Activated naive CD4-positive, alpha-beta T cell treated with anti-CD3 and anti-CD28 coated beads, Interleukin-2, amount 10 ng/mL, durations not matched to agents 7 days and 5 days (primary cell): ENCODE results near the gene NXPH4.

Experiments used
- CTCF ChIA-PET: fragments of 350-600 bp; sonication (Branson Sonifier 250); formaldehyde crosslinking; loops from one replicate; lab custom pipeline; 2021; ENCODE audit warnings: antibody characterized with exemption; lab: Charles Lee
- DNase-seq: peaks from one replicate; pipeline ENCODE4 v3.0.0-alpha.2; 2020
- H3K27ac Mint-ChIP-seq: one replicate; pipeline ENCODE4 v1.8.0; 2021; ENCODE audit warnings: mild to moderate bottlenecking, moderate library complexity, mixed read lengths
- H3K27me3 Mint-ChIP-seq: one replicate; pipeline ENCODE4 v1.8.0; 2021; ENCODE audit warnings: mild to moderate bottlenecking, mixed read lengths
- H3K36me3 Mint-ChIP-seq: one replicate; pipeline ENCODE4 v1.8.0; 2021; ENCODE audit warnings: mixed read lengths
- H3K4me1 Mint-ChIP-seq: one replicate; pipeline ENCODE4 v1.8.0; 2021; ENCODE audit warnings: mixed read lengths
- H3K4me3 Mint-ChIP-seq: one replicate; pipeline ENCODE4 v1.8.0; 2021; ENCODE audit warnings: mild to moderate bottlenecking, moderate library complexity, mixed read lengths
- H3K9me3 Mint-ChIP-seq: one replicate; pipeline ENCODE4 v1.8.0; 2021; ENCODE audit warnings: mixed read lengths

NXPH4 gene

DNA sequence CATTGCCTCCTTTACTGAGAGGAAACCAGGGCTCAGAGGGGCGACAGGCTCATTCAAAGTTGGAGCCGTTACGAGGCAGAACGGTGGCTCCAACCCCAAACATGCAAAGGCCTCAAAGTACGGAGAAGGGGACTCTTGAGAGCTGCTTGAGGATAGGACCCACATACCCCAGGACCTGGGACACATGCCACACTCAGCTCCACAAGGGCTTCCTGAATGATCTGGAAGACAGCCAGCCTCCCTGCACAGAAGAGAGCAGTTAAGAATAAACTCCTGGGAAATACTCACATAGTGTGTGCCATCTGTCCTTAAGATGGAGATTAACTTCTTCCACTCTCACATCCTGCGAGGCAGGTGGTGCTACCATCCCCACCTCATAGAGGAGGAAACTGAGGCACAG is 26.6 kb upstream of the NXPH4 start:
- H3K36me3 Mint-ChIP-seq: no peaks in the 10 kb centered on the region
- H3K27me3 Mint-ChIP-seq: peaks cover 3% of the 10 kb centered on the region
- no peaks in the 10 kb centered on the region for H3K4me1 Mint-ChIP-seq
- H3K4me3 Mint-ChIP-seq: no peak overlapping the region
- DNase-seq: no peak
- CTCF ChIA-PET: interaction anchor here (4.8 to 12.5 kb wide), 2 partner anchors 24 to 64 kb away, joined by 16 to 151 read pairs; partner anchors contain the start of gene LRP1
- no peak overlapping the region for H3K27ac Mint-ChIP-seq
- peaks cover 2% of the 10 kb centered on the region for H3K9me3 Mint-ChIP-seq

DNA sequence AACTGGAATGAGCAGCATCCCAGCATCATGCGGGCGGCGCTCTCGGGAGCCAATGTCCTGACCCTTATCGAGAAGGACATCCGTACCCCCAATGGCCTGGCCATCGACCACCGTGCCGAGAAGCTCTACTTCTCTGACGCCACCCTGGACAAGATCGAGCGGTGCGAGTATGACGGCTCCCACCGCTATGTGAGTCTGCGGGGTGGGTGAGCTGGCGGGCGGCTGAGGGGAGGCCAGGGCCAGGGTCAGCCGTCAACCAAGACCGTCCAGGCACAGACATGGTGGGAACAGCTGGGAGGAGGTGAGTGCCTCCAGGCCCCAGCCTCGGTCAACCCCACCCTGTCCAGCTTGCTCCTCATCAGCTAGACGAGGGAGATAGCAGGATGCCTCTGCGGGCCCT is 25.8 kb upstream of the NXPH4 start:
- peaks cover 2% of the 10 kb centered on the region for H3K9me3 Mint-ChIP-seq
- peaks cover 6% of the 10 kb centered on the region for H3K27me3 Mint-ChIP-seq
- H3K36me3 Mint-ChIP-seq: no peaks in the 10 kb centered on the region
- no peak for DNase-seq
- H3K4me1 Mint-ChIP-seq: no peaks in the 10 kb centered on the region
- CTCF ChIA-PET: interaction anchor here (4.8 kb wide), 1 partner anchor 23 kb away, joined by 16 read pairs; no protein-coding TSS in a partner anchor
- no peak overlapping the region for H3K27ac Mint-ChIP-seq
- H3K4me3 Mint-ChIP-seq: no peak overlapping the region

DNA sequence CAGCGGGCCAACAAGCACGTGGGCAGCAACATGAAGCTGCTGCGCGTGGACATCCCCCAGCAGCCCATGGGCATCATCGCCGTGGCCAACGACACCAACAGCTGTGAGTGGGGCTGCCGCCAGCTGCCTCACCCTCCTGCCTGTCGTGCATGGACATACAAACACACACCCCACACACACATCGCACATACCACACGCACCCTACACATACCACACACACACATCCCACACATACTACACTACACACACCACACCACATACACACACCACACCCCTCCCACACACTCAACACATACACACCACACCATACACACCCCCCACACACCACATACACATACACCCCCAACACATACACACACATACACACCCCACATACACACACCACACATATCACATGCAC is 25.2 kb upstream of the NXPH4 start:
- DNase-seq: no peak
- CTCF ChIA-PET: interaction anchor here (4.8 kb wide), 1 partner anchor 23 kb away, joined by 16 read pairs; no protein-coding TSS in a partner anchor
- Mint-ChIP-seq H3K9me3 (peaks cover 2% of the 10 kb centered on the region), H3K27ac (no peak overlapping the region), H3K27me3 (peaks cover 6% of the 10 kb centered on the region), H3K4me1 (no peaks in the 10 kb centered on the region), H3K4me3 (no peak overlapping the region), H3K36me3 (no peaks in the 10 kb centered on the region)

- H3K36me3 Mint-ChIP-seq: no peaks in the 10 kb centered on the region
- DNase-seq: no peak
- H3K27me3 Mint-ChIP-seq: peaks cover 6% of the 10 kb centered on the region
- peaks cover 2% of the 10 kb centered on the region for H3K9me3 Mint-ChIP-seq
- CTCF ChIA-PET: interaction anchor here (1.1 kb wide), 1 partner anchor 8 kb away, joined by 3 read pairs; no protein-coding TSS in a partner anchor
- no peak overlapping the region for H3K27ac Mint-ChIP-seq
- H3K4me3 Mint-ChIP-seq: no peak overlapping the region
- H3K4me1 Mint-ChIP-seq: no peaks in the 10 kb centered on the region
These were observed 23.7 kb upstream of the NXPH4 start for GRCh38 chr12:57192920-57193319.

DNA sequence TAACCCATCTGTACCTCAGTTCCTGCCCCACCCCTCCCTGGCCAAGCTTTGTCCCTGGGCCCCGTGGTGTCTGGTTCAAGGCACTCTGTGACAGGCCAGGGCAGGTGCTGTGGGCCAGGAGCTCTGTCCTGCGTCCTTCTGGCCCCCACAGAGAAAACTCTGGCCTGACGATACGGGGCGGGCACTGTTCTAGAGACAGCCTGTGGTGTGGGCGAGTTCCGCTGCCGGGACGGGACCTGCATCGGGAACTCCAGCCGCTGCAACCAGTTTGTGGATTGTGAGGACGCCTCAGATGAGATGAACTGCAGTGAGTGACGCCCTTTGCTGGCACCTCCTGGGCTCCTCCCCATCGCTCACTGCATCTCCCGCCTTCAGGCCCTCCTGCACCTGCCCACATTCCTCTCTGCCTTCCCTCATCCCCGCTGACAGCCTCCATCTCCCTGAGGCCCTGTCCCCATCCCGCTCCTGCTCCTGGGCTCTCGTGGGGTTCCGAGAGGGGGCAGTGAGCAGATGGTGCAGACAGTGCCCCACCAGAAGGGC is 22.8 kb upstream of the NXPH4 start:
- Mint-ChIP-seq H3K27ac (no peak overlapping the region), H3K9me3 (peaks cover 2% of the 10 kb centered on the region), H3K36me3 (no peaks in the 10 kb centered on the region), H3K27me3 (peaks cover 6% of the 10 kb centered on the region), H3K4me1 (no peaks in the 10 kb centered on the region), H3K4me3 (no peak overlapping the region)
- DNase-seq: no peak
- CTCF ChIA-PET: interaction anchor here (1.1 kb wide), 1 partner anchor 9 kb away, joined by 3 read pairs; no protein-coding TSS in a partner anchor

- Mint-ChIP-seq H3K9me3 (peaks cover 2% of the 10 kb centered on the region), H3K4me3 (no peak overlapping the region), H3K27me3 (peaks cover 6% of the 10 kb centered on the region), H3K27ac (no peak overlapping the region), H3K36me3 (no peaks in the 10 kb centered on the region), H3K4me1 (no peaks in the 10 kb centered on the region)
- DNase-seq: no peak
- CTCF ChIA-PET: no interaction called here
These were observed 22.3 kb upstream of the NXPH4 start for GRCh38 chr12:57194253-57194652.

DNA sequence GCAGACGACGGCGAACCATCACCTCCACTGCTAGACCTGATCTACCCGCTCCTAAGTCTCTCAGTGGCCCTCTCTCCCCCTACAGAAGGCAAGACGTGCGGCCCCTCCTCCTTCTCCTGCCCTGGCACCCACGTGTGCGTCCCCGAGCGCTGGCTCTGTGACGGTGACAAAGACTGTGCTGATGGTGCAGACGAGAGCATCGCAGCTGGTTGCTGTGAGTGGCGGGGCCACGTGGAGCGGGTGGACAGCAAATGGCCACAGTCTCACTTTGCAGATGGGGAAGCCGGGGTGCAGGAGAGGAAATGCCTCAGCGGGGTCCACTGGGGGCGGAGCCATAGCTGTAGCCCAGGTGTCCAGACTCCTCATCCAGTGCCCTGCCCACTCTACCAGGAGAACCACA is 21.4 kb upstream of the NXPH4 start:
- H3K27me3 Mint-ChIP-seq: peaks cover 6% of the 10 kb centered on the region
- no peaks in the 10 kb centered on the region for H3K4me1 Mint-ChIP-seq
- H3K27ac Mint-ChIP-seq: no peak overlapping the region
- H3K36me3 Mint-ChIP-seq: no peaks in the 10 kb centered on the region
- H3K9me3 Mint-ChIP-seq: peaks cover 2% of the 10 kb centered on the region
- CTCF ChIA-PET: no interaction called here
- no peak overlapping the region for H3K4me3 Mint-ChIP-seq
- DNase-seq: no peak

GRCh38 chr12:57195611-57196371 is 20.8 kb upstream of the NXPH4 start:
- Mint-ChIP-seq H3K27me3 (peaks cover 6% of the 10 kb centered on the region), H3K4me1 (no peaks in the 10 kb centered on the region), H3K36me3 (no peaks in the 10 kb centered on the region), H3K9me3 (peaks cover 2% of the 10 kb centered on the region), H3K27ac (no peak overlapping the region), H3K4me3 (no peak overlapping the region)
- CTCF ChIA-PET: no interaction called here
- DNase-seq: no peak

DNA sequence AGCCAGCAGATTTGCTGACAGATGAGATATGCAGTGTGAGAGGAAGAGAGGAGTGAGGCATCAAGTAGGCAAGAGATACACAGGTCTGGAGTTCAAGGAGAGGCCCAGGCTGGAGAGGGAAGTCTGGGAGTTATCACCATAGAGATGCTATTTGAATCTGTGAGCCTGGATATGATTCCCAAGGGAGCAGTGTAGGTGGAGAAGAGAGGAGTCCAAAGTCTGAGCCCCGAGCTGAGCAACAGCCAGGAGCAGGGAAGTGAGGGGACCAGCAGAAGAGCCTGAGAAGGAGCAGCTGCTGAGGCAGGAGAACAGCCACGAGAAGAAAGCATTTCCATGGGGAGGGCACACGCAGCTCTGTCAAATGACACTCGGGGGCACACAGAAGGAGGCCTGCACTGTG is 20.2 kb upstream of the NXPH4 start:
- Mint-ChIP-seq H3K27ac (no peak overlapping the region), H3K27me3 (peaks cover 6% of the 10 kb centered on the region), H3K36me3 (no peaks in the 10 kb centered on the region), H3K9me3 (peaks cover 2% of the 10 kb centered on the region), H3K4me3 (no peak overlapping the region), H3K4me1 (no peaks in the 10 kb centered on the region)
- CTCF ChIA-PET: no interaction called here
- no peak for DNase-seq

- Mint-ChIP-seq H3K9me3 (no peaks in the 10 kb centered on the region), H3K27me3 (peaks cover 6% of the 10 kb centered on the region), H3K4me3 (no peak overlapping the region), H3K36me3 (no peaks in the 10 kb centered on the region), H3K4me1 (no peaks in the 10 kb centered on the region), H3K27ac (no peak overlapping the region)
- CTCF ChIA-PET: interaction anchor here (0.9 kb wide), 1 partner anchor 16 kb away, joined by 3 read pairs; no protein-coding TSS in a partner anchor
- DNase-seq: no peak
These were observed 19.6 kb upstream of the NXPH4 start for GRCh38 chr12:57196956-57197355.

DNA sequence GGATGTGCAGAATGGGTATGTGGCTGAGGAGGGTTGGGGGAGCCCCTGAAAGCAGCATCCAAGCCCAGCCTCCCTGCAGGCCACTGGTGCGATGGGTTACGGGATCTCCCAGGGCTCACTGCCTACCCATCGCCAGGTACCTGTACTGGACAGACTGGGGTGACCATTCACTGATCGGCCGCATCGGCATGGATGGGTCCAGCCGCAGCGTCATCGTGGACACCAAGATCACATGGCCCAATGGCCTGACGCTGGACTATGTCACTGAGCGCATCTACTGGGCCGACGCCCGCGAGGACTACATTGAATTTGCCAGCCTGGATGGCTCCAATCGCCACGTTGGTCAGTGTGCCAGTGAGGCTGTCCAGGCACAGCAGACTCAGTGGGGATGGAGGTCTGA is 18.3 kb upstream of the NXPH4 start:
- CTCF ChIA-PET: no interaction called here
- H3K4me1 Mint-ChIP-seq: no peaks in the 10 kb centered on the region
- DNase-seq: no peak
- H3K9me3 Mint-ChIP-seq: no peaks in the 10 kb centered on the region
- no peaks in the 10 kb centered on the region for H3K36me3 Mint-ChIP-seq
- no peak overlapping the region for H3K4me3 Mint-ChIP-seq
- H3K27ac Mint-ChIP-seq: no peak overlapping the region
- peaks cover 6% of the 10 kb centered on the region for H3K27me3 Mint-ChIP-seq

GRCh38 chr12:57199191-57199590 is 17.4 kb upstream of the NXPH4 start:
- no peaks in the 10 kb centered on the region for H3K9me3 Mint-ChIP-seq
- no peak for DNase-seq
- H3K36me3 Mint-ChIP-seq: no peaks in the 10 kb centered on the region
- CTCF ChIA-PET: no interaction called here
- peaks cover 6% of the 10 kb centered on the region for H3K27me3 Mint-ChIP-seq
- H3K4me3 Mint-ChIP-seq: no peak overlapping the region
- H3K27ac Mint-ChIP-seq: no peak overlapping the region
- H3K4me1 Mint-ChIP-seq: no peaks in the 10 kb centered on the region

DNA sequence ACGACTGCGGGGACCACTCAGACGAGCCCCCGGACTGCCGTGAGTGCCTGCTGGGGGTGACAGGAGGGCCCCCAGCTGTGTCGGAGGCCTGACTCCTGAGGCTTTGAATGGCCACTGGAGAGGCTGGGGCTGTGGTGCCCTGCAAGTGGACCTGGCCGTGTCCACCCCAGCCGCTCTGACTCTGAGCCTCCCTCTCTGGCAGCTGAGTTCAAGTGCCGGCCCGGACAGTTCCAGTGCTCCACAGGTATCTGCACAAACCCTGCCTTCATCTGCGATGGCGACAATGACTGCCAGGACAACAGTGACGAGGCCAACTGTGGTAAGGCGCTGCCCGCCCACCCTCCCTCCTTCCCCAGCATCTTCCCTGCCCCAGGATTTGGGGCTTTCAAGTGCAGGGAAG is 16.1 kb upstream of the NXPH4 start:
- CTCF ChIA-PET: no interaction called here
- no peak for DNase-seq
- Mint-ChIP-seq H3K27ac (no peak overlapping the region), H3K36me3 (no peaks in the 10 kb centered on the region), H3K4me1 (no peaks in the 10 kb centered on the region), H3K27me3 (no peaks in the 10 kb centered on the region), H3K9me3 (no peaks in the 10 kb centered on the region), H3K4me3 (no peak overlapping the region)

DNA sequence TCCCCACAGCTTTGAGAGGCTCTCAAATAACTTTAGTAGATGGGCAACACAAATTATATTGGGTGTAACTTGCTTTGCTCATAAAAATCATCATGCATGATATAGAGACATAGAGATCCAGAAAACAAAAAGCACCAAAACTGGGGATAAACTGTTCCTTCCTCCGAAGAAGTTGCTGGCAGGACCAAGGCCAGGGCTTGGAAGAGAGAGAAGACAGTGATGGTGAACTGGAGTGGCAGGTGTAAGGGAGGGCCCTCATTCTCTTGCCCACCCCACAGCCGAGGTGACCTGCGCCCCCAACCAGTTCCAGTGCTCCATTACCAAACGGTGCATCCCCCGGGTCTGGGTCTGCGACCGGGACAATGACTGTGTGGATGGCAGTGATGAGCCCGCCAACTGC is 15.4 kb upstream of the NXPH4 start:
- H3K4me3 Mint-ChIP-seq: no peak overlapping the region
- H3K27ac Mint-ChIP-seq: no peak overlapping the region
- CTCF ChIA-PET: no interaction called here
- no peak for DNase-seq
- no peaks in the 10 kb centered on the region for H3K27me3 Mint-ChIP-seq
- H3K36me3 Mint-ChIP-seq: no peaks in the 10 kb centered on the region
- no peaks in the 10 kb centered on the region for H3K4me1 Mint-ChIP-seq
- no peaks in the 10 kb centered on the region for H3K9me3 Mint-ChIP-seq

DNA sequence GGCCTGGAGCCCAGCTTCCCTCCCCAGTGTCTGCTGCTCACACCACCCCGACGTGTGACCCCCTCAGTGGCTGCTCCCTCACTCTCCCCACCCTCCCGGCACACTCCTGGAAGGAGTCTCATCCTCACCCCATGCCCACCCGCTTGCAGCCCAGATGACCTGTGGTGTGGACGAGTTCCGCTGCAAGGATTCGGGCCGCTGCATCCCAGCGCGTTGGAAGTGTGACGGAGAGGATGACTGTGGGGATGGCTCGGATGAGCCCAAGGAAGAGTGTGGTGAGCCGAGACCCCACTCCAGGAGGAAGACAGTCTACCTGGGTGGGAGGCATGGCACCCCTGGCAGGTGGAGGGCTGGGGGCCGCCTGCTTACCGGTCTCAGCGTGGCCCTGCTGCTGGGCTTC is 15.0 kb upstream of the NXPH4 start:
- no peaks in the 10 kb centered on the region for H3K4me1 Mint-ChIP-seq
- no peaks in the 10 kb centered on the region for H3K9me3 Mint-ChIP-seq
- no peaks in the 10 kb centered on the region for H3K36me3 Mint-ChIP-seq
- CTCF ChIA-PET: no interaction called here
- DNase-seq: no peak
- no peaks in the 10 kb centered on the region for H3K27me3 Mint-ChIP-seq
- no peak overlapping the region for H3K4me3 Mint-ChIP-seq
- H3K27ac Mint-ChIP-seq: no peak overlapping the region
